Activated naive CD4-positive, alpha-beta T cell treated with anti-CD3 and anti-CD28 coated beads for 36 hours (primary cell): ENCODE results near the gene HPRT1. TPM values are rescaled to one million over a fixed set of nuclear protein-coding genes. Genes with fewer than 3 reads are reported as not detected.
"Not testable (repeated sequence)": the region's sequence is repeated elsewhere in the genome, so short reads cannot be mapped to it uniquely, and the experiment has no call there.

Source experiments
- CTCF ChIA-PET: fragments of 350-600 bp; sonication (Branson Sonifier 250); formaldehyde crosslinking; loops from one replicate; lab custom pipeline; 2021; ENCODE audit warnings: antibody characterized with exemption; lab: Charles Lee
- DNase-seq: peaks from one replicate; pipeline ENCODE4 v3.0.0-alpha.2; 2020
- H3K27ac Mint-ChIP-seq: one replicate; pipeline ENCODE4 v1.8.0; 2021; ENCODE audit warnings: mild to moderate bottlenecking, mixed read lengths
- H3K27me3 Mint-ChIP-seq: one replicate; pipeline ENCODE4 v1.8.0; 2021; ENCODE audit warnings: low read depth, mixed read lengths
- H3K36me3 Mint-ChIP-seq: one replicate; pipeline ENCODE4 v1.8.0; 2021; ENCODE audit warnings: low read depth, mixed read lengths
- H3K4me1 Mint-ChIP-seq: one replicate; pipeline ENCODE4 v1.8.0; 2021; ENCODE audit warnings: low read depth, mixed read lengths
- H3K4me3 Mint-ChIP-seq: one replicate; pipeline ENCODE4 v1.8.0; 2021; ENCODE audit warnings: mild to moderate bottlenecking, moderate library complexity, mixed read lengths
- H3K9me3 Mint-ChIP-seq: one replicate; pipeline ENCODE4 v1.8.0; 2021; ENCODE audit warnings: mixed read lengths
- intact Hi-C: fragments of 100-400 bp; cut with micrococcal nuclease; formaldehyde crosslinking; loops from one replicate; pipeline ENCODE4 v1.15.1; 2023
- total RNA-seq, 2 experiments: library from RNA; stranded (reverse); gene quantifications; one replicate each; pipeline ENCODE4 v1.2.3, GENCODE V29; 2021

HPRT1 gene
- total RNA-seq, 2 experiments from 2014 or later = 111 TPM

DNA sequence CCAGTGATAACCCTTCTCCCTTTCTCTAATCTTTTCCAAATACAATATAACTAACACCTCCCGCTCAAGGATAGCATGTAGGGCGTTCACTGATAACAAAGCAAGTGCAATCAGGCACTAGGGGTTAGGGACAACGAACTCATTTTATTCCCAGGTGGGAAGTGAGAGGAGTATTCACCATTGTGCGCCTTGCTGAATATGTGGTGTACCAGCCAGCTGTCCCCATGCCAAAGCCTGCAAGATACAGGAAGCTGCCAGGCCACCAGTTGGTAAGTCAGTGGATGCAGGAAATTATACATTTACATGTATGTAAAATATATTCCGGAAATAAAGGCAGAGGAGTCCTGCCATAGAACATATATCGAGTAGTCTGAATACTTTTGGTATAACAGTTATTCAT lies 6.3 kb upstream of the HPRT1 start:
- intact Hi-C loops = no loop called here
- Mint-ChIP-seq H3K36me3 (no peaks in the 10 kb centered on the region), H3K27ac (no peak overlapping the region), H3K4me3 (no peak overlapping the region), H3K4me1 (no peaks in the 10 kb centered on the region), H3K27me3 (no peaks in the 10 kb centered on the region), H3K9me3 (no peaks in the 10 kb centered on the region)
- no peak for DNase-seq
- CTCF ChIA-PET = interaction anchor here (0.7 kb wide), 1 partner anchor 104 kb away, joined by 4 read pairs; no protein-coding TSS in a partner anchor

DNA sequence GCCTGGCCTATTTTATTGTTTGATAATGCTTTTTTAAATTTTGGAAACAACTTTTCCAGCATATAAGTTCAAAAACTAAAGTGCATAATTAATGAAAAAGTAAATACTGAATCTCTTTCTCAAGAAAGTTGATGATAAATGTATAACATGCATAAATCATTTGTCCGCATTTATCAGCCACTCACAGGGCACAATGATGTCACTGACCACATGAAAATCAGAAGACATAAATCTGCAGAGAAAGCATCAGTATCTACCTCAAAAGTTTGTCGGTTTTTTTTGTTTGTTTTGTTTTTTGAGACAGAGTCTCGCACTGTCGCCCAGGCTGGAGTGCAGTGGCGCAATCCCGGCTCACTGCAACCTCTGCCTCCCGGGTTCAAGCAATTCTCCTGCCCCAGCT lies 5.5 kb upstream of the HPRT1 start:
- Mint-ChIP-seq H3K27ac (no peak overlapping the region), H3K36me3 (no peaks in the 10 kb centered on the region), H3K9me3 (no peaks in the 10 kb centered on the region), H3K4me3 (no peak overlapping the region), H3K27me3 (no peaks in the 10 kb centered on the region), H3K4me1 (no peaks in the 10 kb centered on the region)
- no peak for DNase-seq
- intact Hi-C loops = no loop called here
- CTCF ChIA-PET = no interaction called here

DNA sequence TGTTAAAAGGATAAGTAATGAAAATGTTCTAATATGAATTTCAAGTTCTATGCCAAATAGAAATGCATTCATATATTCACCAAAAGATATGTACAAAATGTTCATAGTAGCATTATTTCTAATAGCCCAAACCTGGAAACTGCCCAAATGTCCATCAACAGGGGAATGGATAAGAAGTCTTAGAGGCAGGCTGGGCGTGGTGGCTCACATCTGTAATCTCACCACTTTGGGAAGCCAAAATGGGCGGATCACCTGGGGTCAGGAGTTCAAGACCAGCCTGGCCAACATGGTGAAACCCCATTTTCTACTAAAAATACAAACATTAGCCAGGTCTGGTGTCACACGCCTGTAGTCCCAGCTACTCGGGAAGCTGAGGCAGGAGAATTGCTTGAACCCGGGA lies 2.3 kb upstream of the HPRT1 start:
- no peak overlapping the region for H3K4me3 Mint-ChIP-seq
- DNase-seq = no peak
- peaks cover 3% of the 10 kb centered on the region for H3K4me1 Mint-ChIP-seq
- H3K27ac Mint-ChIP-seq = no peak overlapping the region
- no peaks in the 10 kb centered on the region for H3K27me3 Mint-ChIP-seq
- CTCF ChIA-PET = no interaction called here
- H3K9me3 Mint-ChIP-seq = no peaks in the 10 kb centered on the region
- H3K36me3 Mint-ChIP-seq = no peaks in the 10 kb centered on the region
- intact Hi-C loops = no loop called here

DNA sequence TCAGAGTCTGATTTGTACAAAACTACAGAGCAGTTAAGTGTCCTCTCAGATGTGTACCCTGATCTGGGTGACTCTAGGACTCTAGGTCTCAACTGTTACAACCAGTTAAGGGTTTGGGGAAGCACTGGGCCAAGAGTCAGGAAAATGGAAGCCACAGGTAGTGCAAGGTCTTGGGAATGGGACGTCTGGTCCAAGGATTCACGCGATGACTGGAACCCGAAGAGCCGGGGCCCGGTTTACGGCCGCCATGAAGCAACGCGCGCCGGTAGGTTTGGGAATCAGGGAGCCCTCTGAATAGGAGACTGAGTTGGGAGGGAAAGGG lies 321 bp upstream of the HPRT1 start:
- intact Hi-C loops = loop anchor here (5.0 kb wide), 1 partner anchor 1063 kb away; the partner anchor contains the start of gene INTS6L
- Mint-ChIP-seq H3K36me3 (no peaks in the 10 kb centered on the region), H3K27ac (peak overlapping the region; percentile 30), H3K4me1 (peaks cover 7% of the 10 kb centered on the region), H3K9me3 (no peaks in the 10 kb centered on the region), H3K4me3 (peak overlapping the region; percentile 85), H3K27me3 (no peaks in the 10 kb centered on the region)
- CTCF ChIA-PET = no interaction called here
- no peak for DNase-seq

DNA sequence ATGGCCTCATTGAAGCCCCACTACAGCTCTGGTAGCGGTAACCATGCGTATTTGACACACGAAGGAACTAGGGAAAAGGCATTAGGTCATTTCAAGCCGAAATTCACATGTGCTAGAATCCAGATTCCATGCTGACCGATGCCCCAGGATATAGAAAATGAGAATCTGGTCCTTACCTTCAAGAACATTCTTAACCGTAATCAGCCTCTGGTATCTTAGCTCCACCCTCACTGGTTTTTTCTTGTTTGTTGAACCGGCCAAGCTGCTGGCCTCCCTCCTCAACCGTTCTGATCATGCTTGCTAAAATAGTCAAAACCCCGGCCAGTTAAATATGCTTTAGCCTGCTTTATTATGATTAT lies 876 bp downstream of the HPRT1 start:
- Mint-ChIP-seq H3K27ac (peak overlapping the region; percentile 85), H3K4me1 (peaks cover 7% of the 10 kb centered on the region), H3K36me3 (no peaks in the 10 kb centered on the region), H3K27me3 (no peaks in the 10 kb centered on the region), H3K9me3 (no peaks in the 10 kb centered on the region), H3K4me3 (peak overlapping the region; percentile 85)
- CTCF ChIA-PET = interaction anchor here (0.5 kb wide), 1 partner anchor 451 kb away, joined by 3 read pairs; no protein-coding TSS in a partner anchor
- no peak for DNase-seq
- intact Hi-C loops = loop anchor here (5.0 kb wide), 1 partner anchor 1061 kb away; the partner anchor contains the start of gene INTS6L

DNA sequence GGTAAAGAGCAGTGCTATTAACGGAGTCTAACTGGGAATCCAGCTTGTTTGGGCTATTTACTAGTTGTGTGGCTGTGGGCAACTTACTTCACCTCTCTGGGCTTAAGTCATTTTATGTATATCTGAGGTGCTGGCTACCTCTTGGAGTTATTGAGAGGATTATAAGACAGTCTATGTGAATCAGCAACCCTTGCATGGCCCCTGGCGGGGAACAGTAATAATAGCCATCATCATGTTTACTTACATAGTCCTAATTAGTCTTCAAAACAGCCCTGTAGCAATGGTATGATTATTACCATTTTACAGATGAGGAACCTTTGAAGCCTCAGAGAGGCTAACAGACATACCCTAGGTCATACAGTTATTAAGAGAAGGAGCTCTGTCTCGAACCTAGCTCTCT lies 1.5 kb downstream of the HPRT1 start:
- no peak overlapping the region for H3K27ac Mint-ChIP-seq
- H3K9me3 Mint-ChIP-seq = no peaks in the 10 kb centered on the region
- intact Hi-C loops = loop anchor here (5.0 kb wide), 1 partner anchor 1061 kb away; the partner anchor contains the start of gene INTS6L
- peaks cover 7% of the 10 kb centered on the region for H3K4me1 Mint-ChIP-seq
- H3K4me3 Mint-ChIP-seq = peak overlapping the region; percentile 85
- H3K36me3 Mint-ChIP-seq = no peaks in the 10 kb centered on the region
- CTCF ChIA-PET = interaction anchor here (0.6 kb wide), 1 partner anchor 1698 kb away, joined by 6 read pairs; no protein-coding TSS in a partner anchor
- no peak for DNase-seq
- H3K27me3 Mint-ChIP-seq = no peaks in the 10 kb centered on the region

DNA sequence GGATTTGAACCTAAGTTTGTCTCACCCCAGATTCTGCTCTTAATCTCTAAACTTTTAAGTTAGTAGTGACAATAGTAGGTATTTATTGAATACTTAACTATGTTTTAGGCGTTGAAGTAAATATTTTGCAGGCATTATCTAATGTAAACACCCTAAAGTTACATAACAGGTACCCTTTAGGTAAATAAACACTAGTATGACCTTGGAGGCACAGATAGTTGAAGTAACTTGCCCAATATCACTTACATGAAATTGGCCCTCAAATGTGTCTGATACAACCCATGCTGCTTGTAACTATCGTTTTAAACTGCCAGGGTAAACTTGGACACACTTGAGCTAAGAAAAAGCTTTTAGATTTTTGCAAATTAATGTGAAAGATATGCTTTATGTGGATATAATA lies 3.0 kb downstream of the HPRT1 start:
- Mint-ChIP-seq H3K27me3 (no peaks in the 10 kb centered on the region), H3K27ac (no peak overlapping the region), H3K9me3 (no peaks in the 10 kb centered on the region), H3K4me3 (no peak overlapping the region), H3K36me3 (no peaks in the 10 kb centered on the region), H3K4me1 (peaks cover 7% of the 10 kb centered on the region)
- CTCF ChIA-PET = no interaction called here
- no peak for DNase-seq
- intact Hi-C loops = loop anchor here (5.0 kb wide), 1 partner anchor 1059 kb away; the partner anchor contains the start of gene INTS6L

DNA sequence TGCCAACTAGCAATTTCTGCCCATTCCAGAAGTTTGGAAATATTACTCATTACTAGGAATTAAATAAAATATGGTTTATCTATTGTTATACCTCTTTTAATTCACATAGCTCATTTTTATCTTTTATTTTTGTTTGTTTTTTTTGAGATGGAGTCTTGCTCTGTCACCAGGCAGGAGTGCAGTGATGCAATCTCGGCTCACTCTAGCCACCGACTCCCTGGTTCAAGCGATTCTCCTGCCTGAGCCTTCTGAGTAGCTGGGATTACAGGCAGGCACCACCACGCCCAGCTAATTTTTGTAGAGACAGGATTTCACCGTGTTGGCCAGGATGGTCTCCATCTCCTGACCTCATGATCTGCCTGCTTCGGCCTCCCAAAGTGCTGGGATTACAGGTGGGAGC lies 4.5 kb downstream of the HPRT1 start:
- H3K4me3 Mint-ChIP-seq, H3K4me1 Mint-ChIP-seq, H3K27me3 Mint-ChIP-seq, H3K36me3 Mint-ChIP-seq, H3K27ac Mint-ChIP-seq, H3K9me3 Mint-ChIP-seq, DNase-seq: not testable (repeated sequence)
- CTCF ChIA-PET = interaction anchor here (0.6 kb wide), 1 partner anchor 303 kb away, joined by 3 read pairs; no protein-coding TSS in a partner anchor
- intact Hi-C loops = loop anchor here (5.0 kb wide), 1 partner anchor 1058 kb away; the partner anchor contains the start of gene INTS6L

DNA sequence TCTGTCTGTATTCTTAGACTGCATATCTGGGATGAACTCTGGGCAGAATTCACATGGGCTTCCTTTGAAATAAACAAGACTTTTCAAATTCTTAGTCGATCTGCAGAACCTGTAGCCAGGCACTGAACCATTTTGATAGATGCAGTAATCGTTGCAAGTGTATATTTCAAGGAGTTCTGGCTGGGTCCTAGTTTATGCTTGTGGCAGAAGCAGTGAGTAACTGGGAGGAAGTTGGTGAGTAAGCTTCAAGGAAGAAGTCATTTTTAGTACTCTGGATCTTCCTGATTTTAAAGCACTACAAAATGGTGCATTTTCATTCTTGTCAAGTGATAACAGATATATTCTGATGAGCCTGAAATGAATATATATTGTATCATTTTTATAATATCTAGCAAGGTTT lies 9.5 kb downstream of the HPRT1 start:
- Mint-ChIP-seq H3K4me3 (no peak overlapping the region), H3K9me3 (no peaks in the 10 kb centered on the region), H3K27me3 (no peaks in the 10 kb centered on the region), H3K27ac (no peak overlapping the region), H3K36me3 (peaks cover 2% of the 10 kb centered on the region), H3K4me1 (peaks cover 3% of the 10 kb centered on the region)
- intact Hi-C loops = no loop called here
- CTCF ChIA-PET = no interaction called here
- DNase-seq = no peak

DNA sequence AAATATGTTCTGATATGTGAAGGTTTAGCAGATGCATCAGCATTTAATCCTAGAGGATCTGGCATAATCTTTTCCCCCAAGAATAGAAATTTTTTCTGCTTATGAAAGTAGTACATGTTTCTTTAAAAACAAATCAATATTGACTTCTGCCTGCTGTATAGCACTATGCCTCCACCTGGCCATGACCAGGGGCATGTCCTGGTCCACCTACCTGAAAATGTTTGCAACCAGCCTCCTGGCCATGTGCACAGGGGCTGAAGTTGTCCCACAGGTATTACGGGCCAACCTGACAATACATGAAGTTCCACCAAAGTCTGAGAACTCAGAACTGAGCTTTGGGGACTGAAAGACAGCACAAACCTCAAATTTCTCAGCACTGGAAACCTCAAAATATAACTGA lies 10.0 kb downstream of the HPRT1 start:
- no peaks in the 10 kb centered on the region for H3K9me3 Mint-ChIP-seq
- intact Hi-C loops = no loop called here
- H3K4me1 Mint-ChIP-seq = peaks cover 3% of the 10 kb centered on the region
- no peak overlapping the region for H3K4me3 Mint-ChIP-seq
- no peak overlapping the region for H3K27ac Mint-ChIP-seq
- H3K36me3 Mint-ChIP-seq = peaks cover 2% of the 10 kb centered on the region
- H3K27me3 Mint-ChIP-seq = no peaks in the 10 kb centered on the region
- CTCF ChIA-PET = no interaction called here
- no peak for DNase-seq

DNA sequence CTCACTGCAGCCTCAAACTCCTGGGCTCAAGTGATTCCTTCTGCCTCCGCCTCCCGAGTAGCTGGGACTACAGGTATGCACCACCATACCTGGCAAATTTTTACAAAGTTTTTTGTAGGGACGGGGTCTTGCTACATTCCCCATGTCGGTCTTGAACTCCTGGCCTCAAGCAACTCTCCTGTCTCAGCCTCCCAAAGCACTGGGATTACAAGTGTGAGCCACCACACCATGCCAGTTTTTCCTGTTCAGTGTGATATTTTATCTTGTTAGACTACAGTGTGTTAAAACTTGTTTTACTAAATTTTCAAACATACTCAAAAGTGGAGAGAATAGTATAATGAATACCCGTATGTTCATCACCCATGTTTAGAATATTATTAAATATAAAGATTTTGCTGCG lies 12.1 kb downstream of the HPRT1 start:
- intact Hi-C loops = no loop called here
- no peak overlapping the region for H3K4me3 Mint-ChIP-seq
- H3K9me3 Mint-ChIP-seq = no peaks in the 10 kb centered on the region
- peaks cover 8% of the 10 kb centered on the region for H3K36me3 Mint-ChIP-seq
- H3K4me1 Mint-ChIP-seq = peaks cover 3% of the 10 kb centered on the region
- no peak overlapping the region for H3K27ac Mint-ChIP-seq
- no peaks in the 10 kb centered on the region for H3K27me3 Mint-ChIP-seq
- CTCF ChIA-PET = no interaction called here
- no peak for DNase-seq

DNA sequence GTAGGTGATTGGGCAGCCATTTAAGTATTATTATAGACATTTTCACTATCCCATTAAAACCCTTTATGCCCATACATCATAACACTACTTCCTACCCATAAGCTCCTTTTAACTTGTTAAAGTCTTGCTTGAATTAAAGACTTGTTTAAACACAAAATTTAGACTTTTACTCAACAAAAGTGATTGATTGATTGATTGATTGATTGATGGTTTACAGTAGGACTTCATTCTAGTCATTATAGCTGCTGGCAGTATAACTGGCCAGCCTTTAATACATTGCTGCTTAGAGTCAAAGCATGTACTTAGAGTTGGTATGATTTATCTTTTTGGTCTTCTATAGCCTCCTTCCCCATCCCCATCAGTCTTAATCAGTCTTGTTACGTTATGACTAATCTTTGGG lies 16.3 kb downstream of the HPRT1 start:
- CTCF ChIA-PET = no interaction called here
- Mint-ChIP-seq H3K9me3 (no peaks in the 10 kb centered on the region), H3K4me1 (peaks cover 3% of the 10 kb centered on the region), H3K27me3 (no peaks in the 10 kb centered on the region), H3K4me3 (no peak overlapping the region), H3K27ac (no peak overlapping the region), H3K36me3 (peaks cover 9% of the 10 kb centered on the region)
- intact Hi-C loops = no loop called here
- DNase-seq = no peak

DNA sequence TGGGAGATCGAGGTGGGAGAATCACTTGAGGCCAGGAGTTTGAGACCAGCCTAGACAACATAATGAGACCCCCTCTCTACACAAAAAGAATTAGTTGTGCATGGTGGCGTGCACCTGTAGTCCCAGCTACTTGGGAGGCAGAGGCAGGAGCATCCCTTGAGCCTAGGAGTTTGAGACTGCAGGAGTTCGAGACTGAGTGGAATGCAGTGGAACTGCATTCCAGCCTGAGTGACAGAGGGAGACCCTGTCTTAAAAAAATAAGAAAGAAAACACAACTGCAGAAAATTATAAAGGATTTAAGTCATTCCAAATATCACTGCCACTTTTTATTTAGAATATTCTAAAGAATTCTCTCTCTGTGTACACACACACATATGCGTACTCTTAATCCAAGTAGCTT lies 18.4 kb downstream of the HPRT1 start:
- intact Hi-C loops = no loop called here
- CTCF ChIA-PET = no interaction called here
- no peak for DNase-seq
- Mint-ChIP-seq H3K27ac (no peak overlapping the region), H3K36me3 (peaks cover 9% of the 10 kb centered on the region), H3K9me3 (no peaks in the 10 kb centered on the region), H3K27me3 (no peaks in the 10 kb centered on the region), H3K4me1 (peaks cover 3% of the 10 kb centered on the region), H3K4me3 (no peak overlapping the region)
